CD4-positive, alpha-beta T cell treated with Interferon alpha-2 for 1 hour (primary cell): ENCODE results near the gene ELFN1.

ENCODE experiments used
- DNase-seq, 2 donors: peaks; one replicate each; pipeline ENCODE4 v3.0.0-alpha.2; 2020 to 2022

Gene ELFN1

DNA sequence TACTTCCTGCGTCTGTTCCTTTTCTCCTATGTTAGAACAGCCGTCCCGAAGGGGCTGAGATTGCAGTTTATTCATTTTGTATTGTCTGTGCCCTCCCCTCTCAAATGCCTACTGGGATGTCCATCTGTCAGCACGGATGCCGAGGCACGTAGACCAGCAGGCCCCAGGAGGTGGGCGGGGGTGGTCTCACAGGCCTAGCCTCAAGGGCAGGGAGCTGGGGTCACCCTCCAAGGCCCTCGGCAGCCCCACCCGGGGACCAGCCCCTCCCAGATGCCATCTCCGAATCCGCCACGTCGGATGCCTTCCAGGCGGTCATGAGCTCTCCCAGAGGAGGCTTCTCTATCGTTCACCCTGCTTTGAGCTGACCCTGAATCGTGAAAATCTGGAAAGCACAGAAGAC, 59.7 kb downstream of the ELFN1 start:
- DNase-seq, result no peak

- DNase-seq, result no peak
Observed at GRCh38 chr7:1732072-1732471, 62.0 kb downstream of the ELFN1 start.

DNA sequence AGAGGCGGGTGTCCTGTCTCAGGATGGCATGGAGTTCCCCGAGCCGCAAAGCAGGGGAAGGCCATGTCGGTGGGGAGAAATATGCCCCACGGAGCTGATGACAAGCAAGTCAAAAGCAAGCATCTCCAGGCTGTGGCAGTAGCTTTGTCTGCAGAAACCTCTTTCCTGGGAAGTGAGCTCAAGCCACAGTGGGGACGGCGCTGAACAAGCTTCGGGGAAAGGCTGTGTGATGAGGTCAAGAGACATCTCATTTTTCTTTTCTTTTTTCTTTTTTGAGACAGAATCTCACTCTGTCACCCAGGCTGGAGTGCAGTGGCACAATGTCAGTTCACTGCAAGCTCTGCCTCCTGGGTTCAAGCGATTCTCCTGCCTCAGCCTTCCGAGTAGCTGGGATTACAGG, 62.6 kb downstream of the ELFN1 start:
- no peak for DNase-seq

GRCh38 chr7:1733206-1733907, 63.3 kb downstream of the ELFN1 start:
- no peak for DNase-seq

DNA sequence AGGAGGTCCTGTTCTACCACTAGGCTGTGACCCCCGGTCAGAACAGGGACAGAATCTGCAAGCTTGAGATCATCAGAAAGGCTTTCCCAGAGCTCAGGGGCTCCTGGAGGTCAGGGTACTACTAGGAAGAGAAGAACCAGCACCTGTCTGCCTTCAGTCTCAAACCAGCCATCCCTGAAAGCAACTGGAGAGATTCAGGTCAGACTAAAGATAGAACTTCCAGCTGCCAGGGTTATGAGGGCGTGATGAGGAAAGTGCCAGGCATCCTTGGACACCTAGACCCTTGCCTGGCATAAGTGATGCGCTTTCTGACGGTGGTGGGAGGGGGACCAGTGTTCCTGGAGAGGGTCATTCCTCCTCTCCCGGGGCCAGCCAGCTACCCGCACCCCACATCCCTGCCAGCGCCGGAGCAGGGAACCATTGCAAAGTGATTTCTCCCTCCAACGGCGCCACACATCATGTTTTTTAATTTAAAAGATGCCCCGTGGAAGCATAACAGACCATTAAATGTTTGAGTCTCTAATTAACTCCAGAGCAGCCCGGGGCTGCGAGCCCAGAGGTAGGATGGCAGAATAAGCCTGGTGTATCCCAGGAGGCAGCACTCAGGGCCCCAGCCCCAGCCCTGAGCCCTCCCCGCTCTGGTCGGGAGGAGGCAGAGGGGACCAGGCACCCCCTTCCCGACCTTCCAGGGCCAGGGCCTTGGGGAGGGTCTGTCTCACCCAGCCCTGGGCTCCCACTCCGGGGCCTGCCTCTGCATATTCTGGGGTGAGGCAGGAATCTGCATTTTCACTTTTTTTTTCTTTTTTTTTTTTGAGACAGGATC, 64.0 kb downstream of the ELFN1 start:
- no peak for DNase-seq

- DNase-seq, result no peak
Observed at GRCh38 chr7:1735262-1735661, 65.2 kb downstream of the ELFN1 start.

DNA sequence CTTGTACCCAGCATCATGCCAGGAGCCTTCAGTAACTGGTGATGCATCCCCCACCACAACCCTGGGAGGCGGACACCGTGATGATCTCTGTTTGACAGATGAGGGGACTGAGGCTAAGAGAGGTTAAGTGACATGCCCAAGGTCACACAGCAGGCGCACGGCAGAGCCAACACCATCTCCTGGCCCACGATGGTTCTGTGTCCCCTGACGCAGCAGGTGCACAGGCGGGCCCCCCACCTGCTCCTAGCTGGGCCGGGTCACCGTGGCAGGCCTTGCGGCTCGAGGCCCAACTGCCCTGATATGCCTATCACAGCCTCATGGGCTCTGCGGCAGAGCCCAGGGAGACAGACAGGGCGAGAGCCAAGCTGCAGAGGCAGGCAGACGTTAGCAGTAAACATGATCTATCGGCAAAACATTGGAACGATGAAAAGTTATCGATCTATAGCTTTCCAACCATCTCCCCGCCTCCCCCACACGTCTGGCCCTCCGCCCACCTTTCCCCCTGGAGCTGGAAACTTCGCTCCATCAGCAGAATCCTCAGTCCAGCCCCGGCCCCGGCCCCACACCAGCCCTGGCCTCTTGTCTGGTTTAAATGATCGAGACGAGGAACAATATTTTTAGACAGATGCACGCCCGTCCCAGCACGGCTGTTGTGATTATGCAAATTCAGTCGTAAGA, 65.9 kb downstream of the ELFN1 start:
- no peak for DNase-seq

- no peak for DNase-seq
Observed at GRCh38 chr7:1736484-1736817, 66.4 kb downstream of the ELFN1 start.

- no peak for DNase-seq
Observed at GRCh38 chr7:1736830-1737229, 66.8 kb downstream of the ELFN1 start.

DNA sequence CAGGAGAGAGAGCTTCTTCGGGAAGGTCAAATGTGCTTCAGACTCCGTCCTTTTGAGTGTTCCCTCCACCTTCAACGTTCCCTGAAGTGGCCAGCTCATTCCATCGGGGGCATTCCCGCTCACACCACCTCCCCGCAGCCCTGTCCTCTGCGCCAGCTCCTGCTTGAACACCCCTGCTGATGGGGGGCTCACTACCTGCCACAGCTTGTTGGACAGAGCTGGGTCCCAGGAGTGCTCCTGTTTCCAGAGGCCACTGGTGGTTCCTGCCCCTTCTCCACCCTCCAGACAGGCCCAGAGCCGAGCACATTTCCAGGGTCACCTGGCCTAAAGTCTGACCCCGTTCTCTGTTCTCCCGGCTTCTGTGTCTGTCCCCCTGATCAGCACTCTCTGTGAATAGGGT, 67.4 kb downstream of the ELFN1 start:
- DNase-seq, result no peak

GRCh38 chr7:1737956-1738355, 67.9 kb downstream of the ELFN1 start:
- DNase-seq, result no peak

- DNase-seq, result no peak
Observed at GRCh38 chr7:1738511-1738910, 68.4 kb downstream of the ELFN1 start.

- no peak for DNase-seq
Observed at GRCh38 chr7:1738956-1739355, 68.9 kb downstream of the ELFN1 start.

DNA sequence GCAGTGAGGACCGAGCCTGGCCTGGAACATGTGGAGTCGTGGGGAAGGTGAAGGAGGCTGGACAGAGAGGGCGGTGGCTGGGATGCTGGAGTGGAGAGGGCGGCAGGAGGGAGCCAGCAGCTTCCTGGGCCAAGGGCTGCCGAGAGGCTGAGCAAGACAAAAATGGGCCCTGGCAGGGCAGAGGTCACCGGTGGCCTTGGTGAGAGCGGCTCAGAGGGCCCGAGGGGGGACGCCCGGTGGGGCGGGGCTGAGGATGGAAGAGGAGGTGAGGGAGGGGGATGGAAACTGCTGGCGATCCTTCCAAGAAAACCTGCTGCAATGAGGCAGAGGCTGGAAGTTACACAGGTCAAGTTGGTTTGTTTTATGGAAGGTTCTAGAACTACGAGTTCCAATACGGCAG, 69.5 kb downstream of the ELFN1 start:
- DNase-seq, result no peak

DNA sequence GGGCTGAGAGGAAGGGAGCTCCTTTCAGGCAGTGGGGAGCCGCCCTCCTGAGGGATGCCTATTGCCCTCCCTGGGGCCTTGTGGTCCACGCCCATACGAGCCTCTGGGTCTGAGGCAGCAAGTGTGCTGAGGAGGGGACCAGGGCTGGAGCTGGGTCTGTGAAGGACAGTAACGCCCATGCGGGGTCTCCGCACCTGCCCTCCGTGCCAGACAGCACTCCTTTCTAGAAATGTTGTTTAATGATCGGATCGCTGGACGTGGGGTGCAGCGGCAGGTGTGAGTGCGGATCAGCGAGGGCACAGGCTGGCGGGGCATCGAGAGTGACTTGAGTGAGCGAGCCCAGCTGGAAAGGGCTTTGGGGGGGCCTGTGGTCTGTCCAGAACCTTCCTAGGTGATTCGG, 70.1 kb downstream of the ELFN1 start:
- DNase-seq, result no peak

DNA sequence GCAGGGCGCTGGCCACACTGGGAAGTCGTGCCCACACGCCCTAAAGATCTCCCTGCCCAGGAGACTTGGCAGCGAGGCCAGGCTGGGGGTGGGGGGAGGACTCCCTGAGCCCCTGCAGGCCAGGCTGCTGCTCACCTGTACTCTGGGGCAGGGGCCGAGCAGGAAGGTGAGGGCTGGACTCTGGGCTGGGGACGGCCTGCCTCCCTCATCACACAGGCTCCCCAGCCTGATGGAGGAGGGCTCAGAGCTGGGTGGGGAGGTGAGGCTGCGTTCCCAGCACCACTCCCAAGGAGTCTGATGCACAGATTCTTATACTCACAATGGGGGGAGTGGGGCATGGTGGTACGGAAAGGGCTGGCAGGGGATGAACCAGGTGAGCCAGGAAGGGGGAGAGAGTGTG, 71.2 kb downstream of the ELFN1 start:
- DNase-seq, result no peak

GRCh38 chr7:1741751-1742554, 71.9 kb downstream of the ELFN1 start:
- DNase-seq, result peak; percentile 9 to 18

GRCh38 chr7:1742555-1743303, 72.7 kb downstream of the ELFN1 start:
- peak in 1 of 2 donors; percentile 33 for DNase-seq

DNA sequence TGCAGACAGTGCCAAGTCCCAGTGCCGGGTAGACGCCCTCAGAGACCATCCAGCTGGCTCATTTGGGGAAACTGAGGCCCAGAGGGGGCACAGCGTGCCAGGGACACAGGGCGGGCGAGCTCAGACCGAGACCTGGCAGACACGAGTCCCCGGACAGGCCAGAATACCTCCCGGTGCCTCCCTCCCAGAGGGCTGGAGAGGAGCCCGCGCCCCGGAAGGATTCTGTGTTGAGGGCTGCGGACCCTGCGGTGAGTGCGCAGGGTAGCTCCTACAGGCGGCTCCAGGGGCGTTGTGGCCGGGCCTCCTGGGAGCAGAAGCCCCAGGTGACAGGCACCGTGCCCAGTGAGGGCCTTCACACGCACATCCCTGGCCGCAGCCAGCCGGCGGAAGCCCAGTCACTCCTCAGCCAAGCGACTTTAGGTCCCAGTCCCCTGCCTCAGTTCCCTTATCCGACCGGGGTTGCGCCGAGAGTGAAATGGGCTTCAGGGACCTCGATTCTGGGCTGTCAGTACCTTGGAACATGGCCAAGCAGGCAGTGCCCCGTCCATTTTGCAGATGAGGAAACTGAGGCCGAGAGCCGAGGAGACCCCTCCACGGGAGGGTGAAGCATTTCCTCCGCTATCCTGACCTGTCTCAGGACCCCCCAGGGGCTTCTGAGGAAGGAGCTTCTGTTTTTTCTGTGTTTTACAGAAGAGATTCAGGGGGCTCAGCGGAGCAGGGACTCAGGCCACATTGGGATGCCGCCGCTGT, 73.6 kb downstream of the ELFN1 start:
- no peak for DNase-seq

GRCh38 chr7:1744296-1745017, 74.4 kb downstream of the ELFN1 start:
- no peak for DNase-seq

DNA sequence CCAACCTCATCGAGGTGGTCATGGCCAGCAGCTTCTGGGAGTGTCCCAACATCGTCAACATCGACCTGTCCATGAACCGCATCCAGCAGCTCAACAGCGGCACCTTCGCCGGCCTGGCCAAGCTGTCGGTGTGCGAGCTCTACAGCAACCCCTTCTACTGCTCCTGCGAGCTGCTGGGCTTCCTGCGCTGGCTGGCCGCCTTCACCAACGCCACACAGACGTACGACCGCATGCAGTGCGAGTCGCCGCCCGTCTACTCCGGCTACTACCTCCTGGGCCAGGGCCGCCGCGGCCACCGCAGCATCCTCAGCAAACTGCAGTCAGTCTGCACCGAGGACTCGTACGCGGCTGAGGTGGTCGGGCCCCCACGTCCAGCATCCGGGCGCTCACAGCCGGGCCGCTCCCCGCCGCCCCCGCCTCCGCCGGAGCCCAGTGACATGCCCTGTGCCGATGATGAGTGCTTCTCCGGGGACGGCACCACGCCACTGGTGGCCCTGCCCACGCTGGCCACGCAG, 75.0 kb downstream of the ELFN1 start:
- DNase-seq, result no peak
